HG02623 (cell line): ENCODE data around the gene LEFTY1.
"Not testable (repeated sequence)": the region's sequence is repeated elsewhere in the genome, so short reads cannot be mapped to it uniquely, and the experiment has no call there.

Experiments used
- ATAC-seq: cut with Tn5 transposase; IDR thresholded peaks from one replicate; pipeline ENCODE4 v1.9.1; 2021; ENCODE audit warnings: moderate library complexity; ENCODE audit not compliant: unreplicated experiment

LEFTY1 gene

GRCh38 chr1:225851805-225852204 is 37.1 kb downstream of the LEFTY1 start:
- ATAC-seq, result peak; percentile 51

GRCh38 chr1:225850370-225850769 is 38.6 kb downstream of the LEFTY1 start:
- no peak for ATAC-seq

GRCh38 chr1:225849925-225850324 is 39.0 kb downstream of the LEFTY1 start:
- ATAC-seq, result no peak

GRCh38 chr1:225848030-225848955 is 40.7 kb downstream of the LEFTY1 start:
- peak; percentile 69 for ATAC-seq

GRCh38 chr1:225847610-225848009 is 41.3 kb downstream of the LEFTY1 start:
- no peak for ATAC-seq

GRCh38 chr1:225846331-225847310 is 42.3 kb downstream of the LEFTY1 start:
- no peak for ATAC-seq

GRCh38 chr1:225845571-225846259 is 43.2 kb downstream of the LEFTY1 start:
- no peak for ATAC-seq

- ATAC-seq, result no peak
Observed at GRCh38 chr1:225845097-225845496, 43.8 kb downstream of the LEFTY1 start.

- ATAC-seq, result no peak
Observed at GRCh38 chr1:225844236-225845061, 44.5 kb downstream of the LEFTY1 start.

- no peak for ATAC-seq
Observed at GRCh38 chr1:225843426-225843795, 45.5 kb downstream of the LEFTY1 start.

- ATAC-seq, result no peak
Observed at GRCh38 chr1:225842788-225843425, 46.0 kb downstream of the LEFTY1 start.

GRCh38 chr1:225842074-225842473 is 46.9 kb downstream of the LEFTY1 start:
- ATAC-seq, result no peak

GRCh38 chr1:225840713-225841112 is 48.2 kb downstream of the LEFTY1 start:
- ATAC-seq, result no peak

GRCh38 chr1:225840223-225840610 is 48.7 kb downstream of the LEFTY1 start:
- ATAC-seq, result no peak

GRCh38 chr1:225838793-225839192 is 50.2 kb downstream of the LEFTY1 start:
- no peak for ATAC-seq

- not testable (repeated sequence) for ATAC-seq
Observed at GRCh38 chr1:225836296-225836695, 52.6 kb downstream of the LEFTY1 start.
